ENCODE data around the gene SACS.

DNA sequence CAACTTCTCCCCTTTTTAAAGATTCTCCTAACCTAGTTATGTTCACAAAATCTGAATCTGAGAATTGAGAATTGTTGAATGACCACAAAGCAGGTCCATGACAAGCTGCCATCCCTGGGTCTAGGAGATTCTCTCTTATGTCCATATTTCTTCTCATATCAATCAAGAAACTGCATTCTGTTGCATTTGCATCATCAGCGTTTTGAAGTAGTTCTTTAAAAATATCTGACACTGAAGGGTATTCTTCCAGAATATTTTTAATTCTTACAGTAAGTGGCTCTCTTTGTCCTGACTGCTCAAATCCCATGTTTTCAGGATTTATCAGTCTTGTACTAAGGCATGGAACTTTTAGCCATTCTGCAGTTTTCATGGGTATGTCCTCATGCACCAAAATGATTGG is 94.3 kb downstream of the SACS start:
- TF ChIP-seq, protein P1, sequence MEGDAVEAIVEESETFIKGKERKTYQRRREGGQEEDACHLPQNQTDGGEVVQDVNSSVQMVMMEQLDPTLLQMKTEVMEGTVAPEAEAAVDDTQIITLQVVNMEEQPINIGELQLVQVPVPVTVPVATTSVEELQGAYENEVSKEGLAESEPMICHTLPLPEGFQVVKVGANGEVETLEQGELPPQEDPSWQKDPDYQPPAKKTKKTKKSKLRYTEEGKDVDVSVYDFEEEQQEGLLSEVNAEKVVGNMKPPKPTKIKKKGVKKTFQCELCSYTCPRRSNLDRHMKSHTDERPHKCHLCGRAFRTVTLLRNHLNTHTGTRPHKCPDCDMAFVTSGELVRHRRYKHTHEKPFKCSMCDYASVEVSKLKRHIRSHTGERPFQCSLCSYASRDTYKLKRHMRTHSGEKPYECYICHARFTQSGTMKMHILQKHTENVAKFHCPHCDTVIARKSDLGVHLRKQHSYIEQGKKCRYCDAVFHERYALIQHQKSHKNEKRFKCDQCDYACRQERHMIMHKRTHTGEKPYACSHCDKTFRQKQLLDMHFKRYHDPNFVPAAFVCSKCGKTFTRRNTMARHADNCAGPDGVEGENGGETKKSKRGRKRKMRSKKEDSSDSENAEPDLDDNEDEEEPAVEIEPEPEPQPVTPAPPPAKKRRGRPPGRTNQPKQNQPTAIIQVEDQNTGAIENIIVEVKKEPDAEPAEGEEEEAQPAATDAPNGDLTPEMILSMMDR (IDR thresholded peaks at IDR 0.05 in 2 of 3, conservative IDR thresholded peaks at IDR 0.05 in 1 of 3; ENCODE audit: borderline replicate concordance in 1 of 3, insufficient read depth in 1 of 3, low read depth in 2 of 3, low read length in 2 of 3), result no peak
- TF ChIP-seq SP1 (IDR thresholded peaks at IDR 0.05; ENCODE audit: low read depth), result no peak
- TF ChIP-seq POLR2AphosphoS5 (IDR thresholded peaks at IDR 0.05; ENCODE audit: low read depth, low read length), result no peak
- no peak for TF ChIP-seq CEBPB (IDR thresholded peaks at IDR 0.05; ENCODE audit: low read depth)
- TF ChIP-seq REST (IDR thresholded peaks at IDR 0.05; ENCODE audit: low read depth), result no peak
